Ovary (tissue), 9 donors: Measurements from ENCODE around the gene PSME2. TPM values are rescaled to one million over a fixed set of nuclear protein-coding genes. Genes with fewer than 3 reads are reported as not detected.
"Not testable (repeated sequence)": the region's sequence is repeated elsewhere in the genome, so short reads cannot be mapped to it uniquely, and the experiment has no call there.

Experiments
- DNase-seq, 5 donors: peaks; one replicate each; pipeline ENCODE4 v3.0.0-alpha.2; 2019 to 2020
- H3K27ac ChIP-seq, 2 donors: fragments of 200-600 bp; one replicate each; pipeline versions ENCODE4 v1.5.1 to v1.8.0; 2019 to 2022
- H3K27me3 ChIP-seq: fragments of 200-600 bp; one replicate; pipeline ENCODE4 v1.8.0; 2022
- H3K36me3 ChIP-seq: fragments of 200-600 bp; sonication (generic); one replicate; pipeline ENCODE4 v1.5.1; 2019
- H3K4me1 ChIP-seq: one replicate; pipeline ENCODE4 v1.8.1; 2013; ENCODE audit warnings: mild to moderate bottlenecking, moderate library complexity; ENCODE audit not compliant: insufficient read depth
- H3K4me3 ChIP-seq: fragments of 200-600 bp; sonication (generic); one replicate; pipeline ENCODE4 v1.5.1; 2017
- H3K9me3 ChIP-seq, 2 donors: fragments of 200-600 bp in 1 of 2; sonication (generic) in 1 of 2; one replicate each; pipeline versions ENCODE4 v1.5.1 to v1.8.1; 2013 to 2019; ENCODE audit warnings: mild to moderate bottlenecking in 1 of 2, moderate library complexity in 1 of 2
- EP300 ChIP-seq: sonication (generic); formaldehyde crosslinking; IDR thresholded peaks from one replicate; pipeline ENCODE4 v1.6.1; 2017; ENCODE audit warnings: antibody characterized with exemption
- POLR2A ChIP-seq: fragments of 450-650 bp; IDR thresholded peaks from one replicate; pipeline ENCODE4 v1.6.1; 2017; ENCODE audit warnings: antibody characterized with exemption, mild to moderate bottlenecking, moderate library complexity
- WGBS, 3 donors: extraction: QIAGEN DNeasy Blood & Tissue Kit in 1 of 3; methylation state at CpG; one replicate each; pipeline versions ENCODE4 v1.1.5 to v1.1.7; 2013 to 2017; 5-methylcytosine and 5-hydroxymethylcytosine counted together
- intact Hi-C, 4 donors: fragments of 100-400 bp; cut with DNase I; formaldehyde crosslinking; loops; one replicate each; pipeline versions ENCODE4 v1.11.0 to v1.15.1; 2022 to 2023
- polyA plus RNA-seq, 2 donors: library from polyadenylated mRNA; stranded (reverse); fragments of 200-250 nt in 1 of 2; fragments of 350-450 nt in 1 of 2; fragmentation: Illumina TruSeq in 1 of 2; extraction: RNeasy Lipid Tissue Mini Kit (QIAGEN cat#74804) in 1 of 2; gene quantifications; one replicate each; pipeline ENCODE4 v1.2.3, GENCODE V29; 2013 to 2014
- total RNA-seq, 7 donors: library from RNA; depleted of rRNA in 2 of 7; stranded (reverse); fragments of >200 nt in 2 of 7; fragmentation: NEBNext Ultra II Directional in 3 of 7; extraction: Animal tissue kit (Norgen Biotek cat#: 25700) in 3 of 7; gene quantifications; one replicate each; pipeline versions ENCODE4 v1.1.0 to v1.2.4, GENCODE V29; 2016 to 2023
- TF ChIP-seq, protein P1 (sequence below), 3 donors: fragments of 450-650 bp in 2 of 3; fragments of 200-600 bp in 1 of 3; IDR thresholded peaks; one replicate each; pipeline versions ENCODE4 v1.5.1 to v1.8.0; 2016 to 2022; ENCODE audit warnings: antibody characterized with exemption in 3 of 3, mild to moderate bottlenecking in 1 of 3
- donor health status: DM: no; HTN: no; CAD: no; lungs with moderate emphysema.
- donor health status: DM: no; HTN: no; CAD: no.
- donor health status: Bipolar disorder and iron deficiency.
- donor health status: DM: yes; HTN: yes; CAD: no.
- donor health status: DM: no; HTN: no; CAD: no.
- donor health status: DM: yes; HTN: yes; CAD: no.

Gene PSME2
- total and polyA plus RNA-seq, 9 donors: 34.7 to 160 (median 95.6) TPM

DNA sequence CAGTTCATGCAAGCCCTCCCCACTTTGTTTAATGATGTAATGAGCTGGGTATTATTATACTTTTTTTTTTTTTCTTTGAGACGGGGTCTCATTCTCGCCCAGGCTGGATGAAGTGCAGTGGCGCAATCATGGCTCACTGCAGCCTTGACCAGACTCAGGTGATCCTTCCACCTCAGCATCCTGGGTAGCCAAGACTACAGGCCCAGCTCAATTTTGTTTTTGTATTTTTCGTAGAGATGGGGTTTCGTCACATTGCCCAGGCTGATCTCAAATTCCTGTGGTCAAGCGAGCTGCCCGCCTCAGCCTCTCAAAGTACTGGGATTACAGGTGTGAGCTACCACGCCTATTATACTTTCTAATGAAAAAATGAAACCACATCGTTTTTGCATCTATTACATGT lies 36.4 kb downstream of the PSME2 start:
- H3K27ac ChIP-seq: no peak overlapping the region
- 86 to 88% (median 87%) methylated on average over 9 of the region's 9 CpGs for WGBS, 3 donors
- H3K4me1 ChIP-seq: no peaks in the 10 kb centered on the region
- intact Hi-C loops: no loop called here
- DNase-seq: peak in 1 of 5 donors; percentile 9
- no peaks in the 10 kb centered on the region for H3K9me3 ChIP-seq
- TF ChIP-seq, protein P1, sequence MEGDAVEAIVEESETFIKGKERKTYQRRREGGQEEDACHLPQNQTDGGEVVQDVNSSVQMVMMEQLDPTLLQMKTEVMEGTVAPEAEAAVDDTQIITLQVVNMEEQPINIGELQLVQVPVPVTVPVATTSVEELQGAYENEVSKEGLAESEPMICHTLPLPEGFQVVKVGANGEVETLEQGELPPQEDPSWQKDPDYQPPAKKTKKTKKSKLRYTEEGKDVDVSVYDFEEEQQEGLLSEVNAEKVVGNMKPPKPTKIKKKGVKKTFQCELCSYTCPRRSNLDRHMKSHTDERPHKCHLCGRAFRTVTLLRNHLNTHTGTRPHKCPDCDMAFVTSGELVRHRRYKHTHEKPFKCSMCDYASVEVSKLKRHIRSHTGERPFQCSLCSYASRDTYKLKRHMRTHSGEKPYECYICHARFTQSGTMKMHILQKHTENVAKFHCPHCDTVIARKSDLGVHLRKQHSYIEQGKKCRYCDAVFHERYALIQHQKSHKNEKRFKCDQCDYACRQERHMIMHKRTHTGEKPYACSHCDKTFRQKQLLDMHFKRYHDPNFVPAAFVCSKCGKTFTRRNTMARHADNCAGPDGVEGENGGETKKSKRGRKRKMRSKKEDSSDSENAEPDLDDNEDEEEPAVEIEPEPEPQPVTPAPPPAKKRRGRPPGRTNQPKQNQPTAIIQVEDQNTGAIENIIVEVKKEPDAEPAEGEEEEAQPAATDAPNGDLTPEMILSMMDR (IDR thresholded peaks at IDR 0.05): no peak
- TF ChIP-seq POLR2A (no peak), EP300 (no peak)
- no peaks in the 10 kb centered on the region for H3K36me3 ChIP-seq
- H3K27me3 ChIP-seq: no peaks in the 10 kb centered on the region
- no peak overlapping the region for H3K4me3 ChIP-seq

DNA sequence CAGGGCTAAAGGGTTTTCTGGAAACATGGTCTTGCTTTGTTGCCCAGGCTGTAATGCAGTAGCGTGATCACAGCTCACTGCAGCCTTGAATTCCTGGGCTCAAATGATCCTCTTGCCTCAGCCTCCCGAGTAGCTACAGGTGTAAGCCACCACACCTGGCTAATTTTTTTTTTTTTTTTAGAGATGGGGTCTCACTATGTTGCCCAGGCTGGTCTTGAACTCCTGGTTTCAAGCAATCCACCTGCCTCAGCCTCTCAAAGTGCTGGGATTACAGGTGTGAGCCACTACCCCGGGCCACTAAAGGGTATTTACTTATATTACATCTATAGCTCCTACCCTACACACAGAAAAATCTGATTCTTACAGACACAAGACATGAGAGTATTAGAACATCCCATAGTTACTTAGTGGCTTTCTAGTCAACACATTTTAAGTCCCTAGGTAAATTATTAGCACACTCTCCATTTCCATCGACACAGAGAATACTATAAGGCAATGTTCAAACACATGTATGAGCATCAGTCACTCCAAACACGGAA lies 38.0 kb downstream of the PSME2 start:
- H3K4me1 ChIP-seq: no peaks in the 10 kb centered on the region
- peak in 1 of 5 donors; percentile 7 for DNase-seq
- H3K4me3 ChIP-seq: no peak overlapping the region
- H3K27me3 ChIP-seq: no peaks in the 10 kb centered on the region
- 44 to 51% (median 50%) methylated on average over 5 of the region's 5 CpGs for WGBS, 3 donors
- no peak overlapping the region for H3K27ac ChIP-seq
- TF ChIP-seq, protein P1 (IDR thresholded peaks at IDR 0.05): no peak
- no peak for TF ChIP-seq EP300
- TF ChIP-seq POLR2A: no peak
- H3K9me3 ChIP-seq: no peaks in the 10 kb centered on the region
- intact Hi-C loops: loop anchor here in 2 of 4 donors (10.0 kb wide), 1 partner anchor 54 kb away; the partner anchor contains the start of gene CARMIL3 (in 2 of the 2)
- no peaks in the 10 kb centered on the region for H3K36me3 ChIP-seq

DNA sequence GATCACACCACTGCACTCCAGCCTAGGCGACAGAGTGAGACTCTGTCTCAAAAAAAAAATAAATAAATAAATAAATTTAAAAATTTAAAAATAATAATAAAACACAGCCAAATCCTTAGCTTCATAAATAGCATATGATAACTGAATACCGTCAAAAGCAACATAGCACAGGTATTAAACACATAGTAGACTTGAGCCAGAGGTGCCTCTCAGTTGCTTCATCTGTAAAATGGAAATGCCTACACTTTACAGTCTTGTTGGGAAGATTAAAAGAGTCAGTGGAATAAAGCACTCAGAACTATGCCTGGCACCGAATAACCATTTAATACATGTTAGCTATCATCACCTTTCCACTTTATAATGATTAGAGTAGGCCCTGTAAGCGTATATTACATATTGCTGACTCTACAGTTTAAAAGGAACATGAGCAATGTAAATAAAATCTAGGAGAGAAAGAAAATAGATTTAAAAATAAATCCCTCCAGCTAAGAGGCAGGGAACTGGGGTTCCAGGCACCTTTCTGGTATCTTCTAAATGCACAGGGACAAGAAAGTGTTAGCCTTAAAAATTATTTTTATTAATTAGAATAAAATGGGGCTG lies 39.6 kb downstream of the PSME2 start:
- H3K27me3 ChIP-seq: no peaks in the 10 kb centered on the region
- no peak for TF ChIP-seq EP300
- TF ChIP-seq, protein P1 (IDR thresholded peaks at IDR 0.05): no peak
- no peak for DNase-seq
- H3K9me3 ChIP-seq: no peaks in the 10 kb centered on the region
- H3K4me3 ChIP-seq: no peak overlapping the region
- intact Hi-C loops: loop anchor here in 2 of 4 donors (10.0 kb wide), 1 partner anchor 52 kb away; the partner anchor contains the start of gene CARMIL3 (in 2 of the 2)
- no peaks in the 10 kb centered on the region for H3K36me3 ChIP-seq
- WGBS, 3 donors: 86 to 88% (median 88%) methylated on average over 4 of the region's 4 CpGs
- H3K4me1 ChIP-seq: no peaks in the 10 kb centered on the region
- H3K27ac ChIP-seq: no peak overlapping the region

DNA sequence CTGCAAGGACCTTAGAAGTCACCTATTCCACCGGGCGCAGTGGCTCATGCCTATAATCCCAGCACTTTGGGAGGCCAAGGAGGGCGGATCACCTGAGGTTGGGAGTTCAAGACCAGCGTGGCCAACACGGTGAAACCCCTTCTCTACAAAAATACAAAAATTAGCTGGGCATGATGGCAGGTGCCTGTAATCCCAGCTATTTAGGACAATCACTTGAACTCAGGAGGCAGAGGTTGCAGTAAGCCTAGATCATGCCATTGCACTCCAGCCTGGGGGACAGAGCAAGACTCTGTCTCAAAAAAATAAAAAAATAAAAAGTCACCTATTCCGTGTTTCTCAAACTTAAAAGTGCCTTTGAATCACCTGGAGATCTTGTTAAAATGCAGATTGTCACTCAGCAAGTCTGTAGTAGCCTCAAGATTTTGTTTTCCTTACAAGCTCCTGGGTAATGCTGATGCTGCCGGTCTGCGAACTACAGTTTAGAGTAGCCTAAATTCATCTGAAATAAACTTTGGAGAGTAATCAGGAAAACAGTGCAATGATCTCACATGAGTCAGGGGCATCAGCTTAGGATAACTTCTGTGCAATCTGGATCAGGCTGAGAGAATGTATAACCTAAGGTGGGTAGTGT lies 40.7 kb downstream of the PSME2 start:
- not testable (repeated sequence) for H3K9me3 ChIP-seq, H3K36me3 ChIP-seq, H3K4me1 ChIP-seq, H3K27me3 ChIP-seq, H3K4me3 ChIP-seq, H3K27ac ChIP-seq
- WGBS, 3 donors: 89 to 91% (median 90%) methylated on average over 8 of the region's 8 CpGs
- DNase-seq: peak in 1 of 5 donors; percentile 7
- intact Hi-C loops: loop anchor here in 2 of 4 donors (10.0 kb wide), 1 partner anchor 51 kb away; the partner anchor contains the start of gene CARMIL3 (in 2 of the 2)

DNA sequence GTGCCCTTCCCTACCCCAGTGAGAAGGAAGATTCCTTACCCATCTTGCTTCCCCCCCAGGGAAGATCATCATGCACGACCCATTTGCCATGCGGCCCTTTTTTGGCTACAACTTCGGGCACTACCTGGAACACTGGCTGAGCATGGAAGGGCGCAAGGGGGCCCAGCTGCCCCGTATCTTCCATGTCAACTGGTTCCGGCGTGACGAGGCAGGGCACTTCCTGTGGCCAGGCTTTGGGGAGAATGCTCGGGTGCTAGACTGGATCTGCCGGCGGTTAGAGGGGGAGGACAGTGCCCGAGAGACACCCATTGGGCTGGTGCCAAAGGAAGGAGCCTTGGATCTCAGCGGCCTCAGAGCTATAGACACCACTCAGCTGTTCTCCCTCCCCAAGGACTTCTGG lies 43.0 kb downstream of the PSME2 start:
- DNase-seq: peak in 1 of 5 donors; percentile 20
- no peaks in the 10 kb centered on the region for H3K36me3 ChIP-seq
- intact Hi-C loops: loop anchor here in 3 of 4 donors (5.0 to 10.0 kb wide), 2 partner anchors 41 to 49 kb away; partner anchors contain the start of gene CARMIL3 (in 2 of the 3)
- 87 to 91% (median 89%) methylated on average over 13 of the region's 13 CpGs for WGBS, 3 donors
- H3K27ac ChIP-seq: no peak overlapping the region
- no peaks in the 10 kb centered on the region for H3K27me3 ChIP-seq
- H3K4me3 ChIP-seq: no peak overlapping the region
- H3K4me1 ChIP-seq: no peaks in the 10 kb centered on the region
- TF ChIP-seq POLR2A: no peak
- TF ChIP-seq, protein P1 (IDR thresholded peaks at IDR 0.05): no peak
- H3K9me3 ChIP-seq: no peaks in the 10 kb centered on the region
